ENCODE measurements around the gene PLA2G4F.

DNA sequence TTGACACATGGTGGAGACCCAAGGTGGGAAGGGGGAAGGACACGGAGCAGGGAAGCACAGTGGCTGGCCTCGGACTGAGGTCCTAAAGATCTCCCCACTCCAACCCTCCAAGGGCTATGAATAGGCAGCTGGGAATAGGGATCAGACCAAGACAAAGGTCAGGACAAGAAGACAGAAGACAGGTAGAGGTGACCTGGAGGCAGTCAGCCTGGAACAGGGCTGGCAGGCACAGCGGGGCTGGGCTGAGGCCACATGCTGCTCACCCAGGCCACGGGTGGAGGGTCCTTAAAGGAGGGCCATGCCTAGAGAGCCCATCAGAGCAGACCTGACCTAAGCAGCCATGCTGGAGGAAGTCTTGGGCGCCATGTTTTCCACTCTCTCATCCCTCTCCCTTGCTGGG is 59.4 kb downstream of the PLA2G4F start:
- no peak for TF ChIP-seq CTCF (IDR thresholded peaks at IDR 0.05 in 8 of 11, conservative IDR thresholded peaks at IDR 0.05 in 3 of 11)
- TF ChIP-seq POLR2AphosphoS5 (IDR thresholded peaks at IDR 0.05): no peak
- TF ChIP-seq POLR2A (IDR thresholded peaks at IDR 0.05): no peak
